ENCODE measurements around the gene PGS1.

PGS1 gene

DNA sequence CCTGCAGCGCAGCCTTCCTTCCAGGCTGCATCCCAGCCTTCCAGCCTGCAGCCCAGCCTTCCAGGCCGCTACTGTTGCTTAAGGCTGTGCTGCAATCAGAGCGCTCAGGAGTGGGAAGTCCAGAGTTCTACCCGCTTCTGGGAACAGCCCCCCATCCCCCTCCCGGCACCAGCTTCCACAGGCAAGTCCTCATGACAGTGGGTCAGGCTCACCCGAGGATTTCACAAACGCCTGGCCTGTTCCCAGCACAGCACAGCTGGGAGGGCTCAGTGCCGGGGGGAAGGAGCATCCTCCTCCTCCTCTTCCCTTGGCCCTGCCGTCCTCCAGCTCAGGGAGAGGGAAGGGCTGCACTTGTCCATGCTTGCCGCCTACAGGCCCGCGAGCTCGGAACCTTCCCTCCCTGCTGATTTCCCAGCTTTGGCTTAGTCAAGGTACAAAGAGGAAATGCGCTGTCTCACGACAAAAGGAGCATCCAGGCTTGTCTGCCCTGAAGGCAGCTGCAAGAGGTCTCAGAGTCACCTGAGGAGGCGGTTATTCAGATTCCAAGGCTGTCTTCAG lies 26.9 kb upstream of the PGS1 start:
- TF ChIP-seq, protein P1, sequence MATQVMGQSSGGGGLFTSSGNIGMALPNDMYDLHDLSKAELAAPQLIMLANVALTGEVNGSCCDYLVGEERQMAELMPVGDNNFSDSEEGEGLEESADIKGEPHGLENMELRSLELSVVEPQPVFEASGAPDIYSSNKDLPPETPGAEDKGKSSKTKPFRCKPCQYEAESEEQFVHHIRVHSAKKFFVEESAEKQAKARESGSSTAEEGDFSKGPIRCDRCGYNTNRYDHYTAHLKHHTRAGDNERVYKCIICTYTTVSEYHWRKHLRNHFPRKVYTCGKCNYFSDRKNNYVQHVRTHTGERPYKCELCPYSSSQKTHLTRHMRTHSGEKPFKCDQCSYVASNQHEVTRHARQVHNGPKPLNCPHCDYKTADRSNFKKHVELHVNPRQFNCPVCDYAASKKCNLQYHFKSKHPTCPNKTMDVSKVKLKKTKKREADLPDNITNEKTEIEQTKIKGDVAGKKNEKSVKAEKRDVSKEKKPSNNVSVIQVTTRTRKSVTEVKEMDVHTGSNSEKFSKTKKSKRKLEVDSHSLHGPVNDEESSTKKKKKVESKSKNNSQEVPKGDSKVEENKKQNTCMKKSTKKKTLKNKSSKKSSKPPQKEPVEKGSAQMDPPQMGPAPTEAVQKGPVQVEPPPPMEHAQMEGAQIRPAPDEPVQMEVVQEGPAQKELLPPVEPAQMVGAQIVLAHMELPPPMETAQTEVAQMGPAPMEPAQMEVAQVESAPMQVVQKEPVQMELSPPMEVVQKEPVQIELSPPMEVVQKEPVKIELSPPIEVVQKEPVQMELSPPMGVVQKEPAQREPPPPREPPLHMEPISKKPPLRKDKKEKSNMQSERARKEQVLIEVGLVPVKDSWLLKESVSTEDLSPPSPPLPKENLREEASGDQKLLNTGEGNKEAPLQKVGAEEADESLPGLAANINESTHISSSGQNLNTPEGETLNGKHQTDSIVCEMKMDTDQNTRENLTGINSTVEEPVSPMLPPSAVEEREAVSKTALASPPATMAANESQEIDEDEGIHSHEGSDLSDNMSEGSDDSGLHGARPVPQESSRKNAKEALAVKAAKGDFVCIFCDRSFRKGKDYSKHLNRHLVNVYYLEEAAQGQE (IDR thresholded peaks at IDR 0.05; ENCODE audit: low read depth), result no peak
- TF ChIP-seq EP300 (IDR thresholded peaks at IDR 0.05; ENCODE audit: borderline replicate concordance), result no peak
- no peak for TF ChIP-seq CEBPB (IDR thresholded peaks at IDR 0.05)
- no peak for TF ChIP-seq EGR1 (IDR thresholded peaks at IDR 0.05)

GRCh38 chr17:78353834-78354233 lies 24.6 kb upstream of the PGS1 start:
- TF ChIP-seq, protein P2, sequence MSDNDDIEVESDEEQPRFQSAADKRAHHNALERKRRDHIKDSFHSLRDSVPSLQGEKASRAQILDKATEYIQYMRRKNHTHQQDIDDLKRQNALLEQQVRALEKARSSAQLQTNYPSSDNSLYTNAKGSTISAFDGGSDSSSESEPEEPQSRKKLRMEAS (IDR thresholded peaks at IDR 0.05), result no peak
- TF ChIP-seq CEBPB (IDR thresholded peaks at IDR 0.05), result no peak
- TF ChIP-seq FOXM1 (IDR thresholded peaks at IDR 0.05; ENCODE audit: borderline replicate concordance, low read depth), result no peak
- TF ChIP-seq, protein P3, sequence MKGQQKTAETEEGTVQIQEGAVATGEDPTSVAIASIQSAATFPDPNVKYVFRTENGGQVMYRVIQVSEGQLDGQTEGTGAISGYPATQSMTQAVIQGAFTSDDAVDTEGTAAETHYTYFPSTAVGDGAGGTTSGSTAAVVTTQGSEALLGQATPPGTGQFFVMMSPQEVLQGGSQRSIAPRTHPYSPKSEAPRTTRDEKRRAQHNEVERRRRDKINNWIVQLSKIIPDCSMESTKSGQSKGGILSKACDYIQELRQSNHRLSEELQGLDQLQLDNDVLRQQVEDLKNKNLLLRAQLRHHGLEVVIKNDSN (IDR thresholded peaks at IDR 0.05), result no peak
- TF ChIP-seq TEAD4 (IDR thresholded peaks at IDR 0.05), result no peak
- TF ChIP-seq YY1 (IDR thresholded peaks at IDR 0.05; ENCODE audit: low read depth), result no peak
- TF ChIP-seq, protein P1 (IDR thresholded peaks at IDR 0.05; ENCODE audit: low read depth), result no peak
- TF ChIP-seq RAD21 (IDR thresholded peaks at IDR 0.05; ENCODE audit: low read depth), result no peak
- TF ChIP-seq ZBTB7A (IDR thresholded peaks at IDR 0.05; ENCODE audit: low read depth), result no peak
- TF ChIP-seq NFIC (IDR thresholded peaks at IDR 0.05), result no peak
- no peak for TF ChIP-seq CREB1 (IDR thresholded peaks at IDR 0.05; ENCODE audit: low read depth)
- no peak for TF ChIP-seq TAF1 (IDR thresholded peaks at IDR 0.05; ENCODE audit: low read depth)
- TF ChIP-seq EGR1 (IDR thresholded peaks at IDR 0.05), result no peak

DNA sequence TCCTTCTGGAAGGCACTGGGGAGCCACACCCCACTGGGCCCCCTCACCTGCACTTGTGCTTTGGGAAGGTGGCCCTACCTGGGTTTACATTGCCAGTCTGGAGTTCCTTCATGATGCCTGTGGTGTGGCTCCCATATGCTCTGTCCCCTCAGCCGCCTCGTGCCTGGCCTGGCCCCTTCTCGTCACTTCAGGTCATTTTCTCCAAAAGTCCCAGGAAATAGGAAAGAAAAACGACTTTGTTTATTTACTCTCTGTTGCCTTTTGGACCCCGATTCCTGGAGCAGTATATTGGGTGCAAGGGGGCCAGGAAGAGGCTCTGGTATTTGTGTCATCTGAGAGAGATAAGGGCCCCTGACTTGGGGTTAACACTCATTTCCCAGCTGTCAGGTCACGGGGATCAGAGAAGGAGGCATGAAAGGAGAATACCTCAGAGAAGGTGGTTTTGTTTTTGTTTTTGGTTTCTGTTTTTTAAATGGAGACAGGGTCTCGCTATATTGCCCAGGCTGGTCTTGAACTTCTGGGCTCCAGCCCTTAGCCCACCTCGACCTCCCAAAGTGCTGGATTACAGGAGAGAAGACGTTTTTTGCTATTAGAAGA lies 23.3 kb upstream of the PGS1 start:
- TF ChIP-seq, protein P2 (IDR thresholded peaks at IDR 0.05), result no peak

DNA sequence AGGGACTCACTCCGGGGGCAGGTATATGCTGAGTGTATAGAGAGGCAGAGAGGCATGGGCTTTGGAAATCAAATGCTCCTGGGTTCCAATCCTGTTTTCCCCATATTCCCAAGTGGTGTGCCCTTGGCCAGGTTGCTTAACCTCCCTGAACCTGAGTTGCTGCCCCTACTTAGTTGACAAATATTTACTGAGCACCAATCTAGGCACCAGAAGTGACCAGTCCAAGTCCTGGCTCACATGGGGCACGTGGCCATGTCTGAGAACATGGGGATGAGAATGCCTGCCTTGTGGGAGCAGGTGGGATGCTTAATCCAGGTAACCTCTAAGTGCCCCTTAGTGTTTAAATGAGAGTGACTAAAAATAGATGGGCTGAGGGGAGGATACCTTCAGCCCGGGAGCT lies 22.7 kb upstream of the PGS1 start:
- TF ChIP-seq TAF1 (IDR thresholded peaks at IDR 0.05; ENCODE audit: low read depth) (no peak), RAD21 (IDR thresholded peaks at IDR 0.05; ENCODE audit: low read depth) (no peak), CEBPB (IDR thresholded peaks at IDR 0.05) (no peak), FOXM1 (IDR thresholded peaks at IDR 0.05; ENCODE audit: borderline replicate concordance, low read depth) (no peak), YY1 (IDR thresholded peaks at IDR 0.05; ENCODE audit: low read depth) (no peak), NFIC (IDR thresholded peaks at IDR 0.05) (no peak), TCF12 (IDR thresholded peaks at IDR 0.05; ENCODE audit: low read depth) (no peak), EGR1 (IDR thresholded peaks at IDR 0.05) (no peak), EP300 (IDR thresholded peaks at IDR 0.05; ENCODE audit: borderline replicate concordance) (no peak), ZBTB7A (IDR thresholded peaks at IDR 0.05; ENCODE audit: low read depth) (no peak), TEAD4 (IDR thresholded peaks at IDR 0.05) (no peak), CREB1 (IDR thresholded peaks at IDR 0.05; ENCODE audit: low read depth) (no peak)
- TF ChIP-seq, protein P2 (IDR thresholded peaks at IDR 0.05), result no peak
- TF ChIP-seq, protein P1 (IDR thresholded peaks at IDR 0.05; ENCODE audit: low read depth), result no peak
- TF ChIP-seq, protein P3 (IDR thresholded peaks at IDR 0.05), result no peak
